ENCODE results near the gene PXMP2.

- no peak for TF ChIP-seq POLR2A (IDR thresholded peaks at IDR 0.05)
- TF ChIP-seq CTCF (IDR thresholded peaks at IDR 0.05), result no peak
- no peak for TF ChIP-seq POLR2AphosphoS5 (IDR thresholded peaks at IDR 0.05; ENCODE audit: insufficient read depth in 1 of 2, low read depth in 1 of 2)
Measured at GRCh38 chr12:132660996-132661395, 26.4 kb upstream of the PXMP2 start.
